Measurements from ENCODE around the gene CAMP. TPM values are rescaled to one million over a fixed set of nuclear protein-coding genes. Genes with fewer than 3 reads are reported as not detected.

The CAMP gene
- polyA plus RNA-seq, 3 donors: 2.1 to 5.1 (median 3.4) TPM

GRCh38 chr3:48215876-48216275, 7.4 kb upstream of the CAMP start:
- Histone ChIP-seq H3K4me2 (replicated peaks; ENCODE audit: extremely low read depth, low read length, poor library complexity, severe bottlenecking) (no peak overlapping the region), H3K36me3 (replicated peaks in 1 of 2; ENCODE audit: control insufficient read depth in 1 of 2, insufficient read depth in 2 of 2, low read length in 2 of 2) (no peaks in the 10 kb centered on the region), H2AFZ (ENCODE audit: insufficient read depth, low read depth, low read length, poor library complexity, severe bottlenecking) (no peak overlapping the region), H3K4me3 (replicated peaks in 1 of 3; ENCODE audit: low read depth in 2 of 3, low read length in 3 of 3) (no peak overlapping the region), H3K9me3 (replicated peaks in 1 of 2; ENCODE audit: control insufficient read depth in 1 of 2, insufficient read depth in 1 of 2, low read length in 2 of 2) (no peaks in the 10 kb centered on the region), H3K79me2 (ENCODE audit: insufficient read depth, low read length) (no peaks in the 10 kb centered on the region), H3K4me1 (ENCODE audit: control insufficient read depth in 1 of 2, insufficient read depth in 2 of 2, low read length in 2 of 2) (peaks cover 33 to 47% of the 10 kb centered on the region in 2 donors), H4K20me1 (ENCODE audit: insufficient read depth, low read length) (no peaks in the 10 kb centered on the region), H3K27me3 (ENCODE audit: control insufficient read depth in 2 of 2, insufficient read depth in 2 of 2, low read length in 2 of 2) (no peaks in the 10 kb centered on the region), H3K9ac (ENCODE audit: insufficient read depth, low read length, poor library complexity, severe bottlenecking) (no peak overlapping the region), H3K27ac (ENCODE audit: low read depth in 1 of 2, low read length in 2 of 2) (no peak overlapping the region)
- H3K9me3 Mint-ChIP-seq: peaks cover 0 to 3% (median 0%) of the 10 kb centered on the region in 7 donors
- no peaks in the 10 kb centered on the region for H3K36me3 Mint-ChIP-seq
- TF ChIP-seq, protein P1, sequence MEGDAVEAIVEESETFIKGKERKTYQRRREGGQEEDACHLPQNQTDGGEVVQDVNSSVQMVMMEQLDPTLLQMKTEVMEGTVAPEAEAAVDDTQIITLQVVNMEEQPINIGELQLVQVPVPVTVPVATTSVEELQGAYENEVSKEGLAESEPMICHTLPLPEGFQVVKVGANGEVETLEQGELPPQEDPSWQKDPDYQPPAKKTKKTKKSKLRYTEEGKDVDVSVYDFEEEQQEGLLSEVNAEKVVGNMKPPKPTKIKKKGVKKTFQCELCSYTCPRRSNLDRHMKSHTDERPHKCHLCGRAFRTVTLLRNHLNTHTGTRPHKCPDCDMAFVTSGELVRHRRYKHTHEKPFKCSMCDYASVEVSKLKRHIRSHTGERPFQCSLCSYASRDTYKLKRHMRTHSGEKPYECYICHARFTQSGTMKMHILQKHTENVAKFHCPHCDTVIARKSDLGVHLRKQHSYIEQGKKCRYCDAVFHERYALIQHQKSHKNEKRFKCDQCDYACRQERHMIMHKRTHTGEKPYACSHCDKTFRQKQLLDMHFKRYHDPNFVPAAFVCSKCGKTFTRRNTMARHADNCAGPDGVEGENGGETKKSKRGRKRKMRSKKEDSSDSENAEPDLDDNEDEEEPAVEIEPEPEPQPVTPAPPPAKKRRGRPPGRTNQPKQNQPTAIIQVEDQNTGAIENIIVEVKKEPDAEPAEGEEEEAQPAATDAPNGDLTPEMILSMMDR (IDR thresholded peaks at IDR 0.05): no peak
- H3K4me3 Mint-ChIP-seq: no peak overlapping the region
- DNase-seq: no peak
- H3K27me3 Mint-ChIP-seq (ENCODE audit: low read depth in 3 of 3): peaks cover 0 to 13% (median 0%) of the 10 kb centered on the region in 3 donors
- peaks cover 46% of the 10 kb centered on the region for H3K4me1 Mint-ChIP-seq
- intact Hi-C loops (cut with micrococcal nuclease): no loop called here
- no peak overlapping the region for H3K27ac Mint-ChIP-seq
- 86% methylated on average over 5 of the region's 5 CpGs for WGBS (ENCODE audit: insufficient coverage)

DNA sequence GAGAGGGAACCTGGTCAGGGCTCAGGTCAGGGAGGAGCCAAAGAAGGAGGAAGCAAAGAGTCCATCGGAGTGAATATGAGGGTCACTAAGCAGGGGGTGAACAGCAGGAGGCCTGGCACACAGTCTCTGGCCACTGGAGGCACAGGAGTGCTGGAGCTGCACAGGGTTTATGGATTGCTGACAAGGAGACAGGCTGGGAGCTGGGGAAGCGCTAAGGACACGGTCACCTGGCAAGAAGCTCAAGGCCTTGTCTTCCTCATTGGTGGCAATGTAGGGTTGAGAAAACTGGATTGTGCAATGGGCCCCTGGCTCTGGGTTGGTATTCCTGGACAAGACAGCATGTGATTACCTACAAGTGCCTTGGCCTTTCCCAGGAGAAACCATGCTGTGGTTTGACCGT, 5.8 kb upstream of the CAMP start:
- peaks cover 3 to 5% of the 10 kb centered on the region in 2 donors for H3K36me3 Mint-ChIP-seq
- Histone ChIP-seq H4K20me1 (ENCODE audit: insufficient read depth, low read length) (no peaks in the 10 kb centered on the region), H2AFZ (ENCODE audit: insufficient read depth, low read depth, low read length, poor library complexity, severe bottlenecking) (peak overlapping the region; percentile 30), H3K9me3 (replicated peaks in 1 of 2; ENCODE audit: control insufficient read depth in 1 of 2, insufficient read depth in 1 of 2, low read length in 2 of 2) (no peaks in the 10 kb centered on the region), H3K9ac (ENCODE audit: insufficient read depth, low read length, poor library complexity, severe bottlenecking) (no peak overlapping the region), H3K79me2 (ENCODE audit: insufficient read depth, low read length) (no peaks in the 10 kb centered on the region), H3K27ac (ENCODE audit: low read depth in 1 of 2, low read length in 2 of 2) (no peak overlapping the region), H3K4me3 (replicated peaks in 1 of 3; ENCODE audit: low read depth in 2 of 3, low read length in 3 of 3) (no peak overlapping the region), H3K27me3 (ENCODE audit: control insufficient read depth in 2 of 2, insufficient read depth in 2 of 2, low read length in 2 of 2) (no peaks in the 10 kb centered on the region), H3K4me2 (replicated peaks; ENCODE audit: extremely low read depth, low read length, poor library complexity, severe bottlenecking) (no peak overlapping the region), H3K4me1 (ENCODE audit: control insufficient read depth in 1 of 2, insufficient read depth in 2 of 2, low read length in 2 of 2) (peaks cover 48 to 63% of the 10 kb centered on the region in 2 donors), H3K36me3 (replicated peaks in 1 of 2; ENCODE audit: control insufficient read depth in 1 of 2, insufficient read depth in 2 of 2, low read length in 2 of 2) (no peaks in the 10 kb centered on the region)
- peaks cover 0 to 17% (median 0%) of the 10 kb centered on the region in 3 donors for H3K27me3 Mint-ChIP-seq (ENCODE audit: low read depth in 3 of 3)
- peaks cover 0 to 4% (median 3%) of the 10 kb centered on the region in 7 donors for H3K9me3 Mint-ChIP-seq
- 29% methylated on average over 4 of the region's 4 CpGs for WGBS (ENCODE audit: insufficient coverage)
- peaks cover 61% of the 10 kb centered on the region for H3K4me1 Mint-ChIP-seq
- peak in 2 of 3 donors; percentile 42 to 47 for DNase-seq
- intact Hi-C loops (cut with micrococcal nuclease): no loop called here
- H3K4me3 Mint-ChIP-seq: no peak overlapping the region
- TF ChIP-seq, protein P1 (IDR thresholded peaks at IDR 0.05): no peak
- peak overlapping the region in 3 of 7 donors; percentile 8 to 43 (median 23) for H3K27ac Mint-ChIP-seq

Data from CD14-positive monocyte (primary cell).